ENCODE data around the gene BCL10. TPM values are rescaled to one million over a fixed set of nuclear protein-coding genes. Genes with fewer than 3 reads are reported as not detected.

Gene BCL10
- total RNA-seq, 1 donor from 2014 or later = 54.9 TPM

- DNase-seq (ENCODE audit: low read depth, low spot score) = no peak
Measured at GRCh38 chr1:85223334-85223733, 53.1 kb downstream of the BCL10 start.

DNA sequence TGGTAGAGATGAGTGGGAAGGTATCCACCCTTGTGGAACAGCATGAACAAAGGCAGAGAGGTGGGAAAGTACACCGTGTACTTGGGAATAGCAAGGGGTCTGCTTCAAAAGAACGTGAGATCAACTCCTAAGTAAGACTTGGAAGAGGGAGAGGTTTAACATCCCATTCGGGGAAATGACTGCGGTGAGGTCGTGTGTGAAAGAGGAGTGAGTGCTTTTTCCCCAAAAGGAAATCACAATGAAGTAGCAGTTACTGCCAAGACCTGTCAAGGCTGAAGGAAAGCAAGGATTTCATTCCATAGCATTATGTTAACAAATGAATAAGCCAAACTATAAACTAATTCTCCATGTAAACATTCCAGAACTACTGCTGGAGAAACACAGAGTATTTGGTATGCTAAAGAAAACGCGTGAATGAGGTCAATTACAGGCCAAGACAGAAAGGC lies 55.7 kb downstream of the BCL10 start:
- DNase-seq (ENCODE audit: low read depth, low spot score) = no peak

DNA sequence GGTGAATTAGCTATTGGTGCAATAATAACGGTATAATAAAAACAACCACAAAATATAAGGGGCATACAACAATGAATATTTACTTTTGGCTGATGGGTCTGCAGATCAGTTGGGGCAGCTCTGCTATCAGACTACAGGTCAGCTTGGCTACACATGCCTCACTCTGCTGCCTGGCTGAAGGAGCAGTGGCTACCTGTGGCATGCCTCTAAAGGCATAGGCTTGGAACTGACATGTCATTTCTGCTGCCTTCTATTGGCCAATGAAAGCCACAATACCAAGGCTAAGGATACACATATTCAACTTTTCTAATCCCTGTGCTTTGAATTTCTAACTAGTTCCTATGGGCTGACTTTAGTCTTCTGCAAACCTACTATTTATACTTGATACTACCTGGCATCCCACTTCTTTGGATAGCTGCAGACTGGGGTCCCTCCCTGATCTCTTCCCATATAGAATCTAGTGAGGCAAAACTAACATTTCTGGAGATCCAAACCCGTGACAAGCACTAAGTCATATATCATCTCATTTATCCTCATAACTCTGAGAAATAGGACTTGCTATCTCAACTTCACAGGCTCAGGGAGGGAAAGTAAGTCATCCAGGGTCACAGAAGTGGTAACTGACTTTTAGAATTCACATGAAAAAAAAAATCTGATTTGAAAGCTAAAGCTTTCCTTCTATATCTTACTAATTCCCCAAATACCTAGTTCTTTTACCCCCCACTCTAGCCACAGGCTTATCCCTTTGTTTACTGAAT lies 56.4 kb downstream of the BCL10 start:
- no peak for DNase-seq (ENCODE audit: low read depth, low spot score)

DNA sequence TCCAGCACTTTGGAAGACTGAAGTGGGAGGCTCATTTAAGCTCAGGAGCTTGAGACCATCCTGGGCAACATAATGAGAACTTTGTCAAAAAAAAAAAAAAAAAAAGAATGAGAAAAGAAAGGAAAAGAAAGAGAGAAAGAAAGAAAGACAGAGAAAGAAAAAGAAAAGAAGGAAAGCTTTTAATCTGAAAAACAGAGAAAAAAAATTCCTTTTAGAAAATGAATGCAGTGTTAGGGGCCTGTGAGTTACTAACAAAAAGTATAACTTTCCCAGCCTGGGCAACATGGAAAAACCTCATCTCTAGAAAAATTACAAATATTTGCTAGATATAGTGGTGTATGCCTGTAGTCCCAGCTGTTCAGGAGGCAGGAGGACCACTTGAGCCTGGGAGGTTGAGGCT lies 59.7 kb downstream of the BCL10 start:
- no peak for DNase-seq (ENCODE audit: low read depth, low spot score)

Other genes starting within 250 kb of the BCL10 start
- 0.07 TPM in 1 of 2 replicates, not detected in the other for gene MCOLN3, start 228.1 kb downstream of the BCL10 start, total RNA-seq
- 4.0 and 5.9 TPM in 2 replicates for gene SYDE2, start 75.6 kb downstream of the BCL10 start, total RNA-seq
- gene C1orf52, start 17.0 kb downstream of the BCL10 start, total RNA-seq = 16.2 and 24.4 TPM in 2 replicates
- 45.7 and 60.9 TPM in 2 replicates for gene DDAH1, start 188.5 kb upstream of the BCL10 start, total RNA-seq